ENCODE results near the gene OR1B1.
"Not testable (repeated sequence)": the region's sequence is repeated elsewhere in the genome, so short reads cannot be mapped to it uniquely, and the experiment has no call there.

Gene OR1B1

DNA sequence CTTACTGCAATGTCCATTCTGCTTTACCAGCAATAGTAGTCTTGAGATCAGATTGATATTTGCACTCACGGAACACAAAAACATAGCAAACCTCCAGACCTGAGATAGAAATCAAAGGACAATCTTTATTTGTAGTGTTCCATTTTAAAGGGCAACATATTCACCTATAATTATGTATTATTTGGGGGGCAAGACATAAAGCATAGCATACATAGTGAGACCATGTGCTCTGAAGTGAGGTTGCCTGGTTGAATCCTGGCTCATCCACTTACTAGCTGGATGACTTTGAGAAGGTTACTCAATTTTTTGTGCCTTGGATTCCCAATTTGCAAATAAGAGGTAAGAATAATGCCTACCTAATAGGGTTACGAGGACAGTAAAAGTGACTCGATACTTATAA lies at the start of gene OR1B1:
OR1B1 (minus strand) TSS at position 101 of the 400 bp plus-strand sequence.
- DNase-seq (ENCODE audit: low read depth in 3 of 3), result no peak

DNA sequence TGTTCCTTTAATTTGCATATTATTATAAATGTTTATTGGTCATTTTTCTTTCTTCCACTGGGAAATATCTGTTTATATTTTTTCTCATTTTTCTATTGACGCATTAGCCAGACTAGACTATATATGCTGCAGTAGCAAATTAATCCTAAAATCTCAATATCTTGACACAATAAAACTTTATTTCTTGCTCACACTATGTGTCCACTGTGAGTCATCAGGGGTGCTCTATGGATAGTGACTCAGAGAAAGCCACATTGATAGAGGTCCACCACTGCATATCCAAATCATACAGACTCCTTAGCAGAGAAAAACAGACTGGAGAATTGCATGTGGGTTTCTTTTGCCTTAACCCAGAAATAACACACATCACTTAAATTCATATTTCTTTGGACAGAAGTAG lies 38.3 kb upstream of the OR1B1 start:
- DNase-seq (ENCODE audit: low read depth in 3 of 3), result no peak

DNA sequence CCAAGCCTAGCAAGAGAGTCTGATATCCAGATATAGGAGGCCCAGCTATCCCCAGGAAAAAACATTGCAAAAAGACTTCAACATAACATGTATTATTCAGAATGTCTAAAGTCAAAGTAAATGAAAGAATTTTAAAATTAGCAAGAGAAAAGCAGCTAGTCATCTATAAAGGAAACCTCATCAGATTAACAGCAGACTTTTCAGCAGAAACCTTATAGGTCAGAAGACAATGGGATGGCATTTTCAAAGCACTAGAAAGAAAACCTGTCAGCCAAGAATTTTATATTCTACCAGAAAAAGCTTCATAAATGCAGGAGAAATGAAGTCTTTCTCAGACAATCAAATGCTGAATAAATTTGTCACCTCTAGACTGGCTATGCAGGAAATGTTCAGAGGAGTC lies 27.4 kb upstream of the OR1B1 start:
- no peak for DNase-seq (ENCODE audit: low read depth in 3 of 3)

DNA sequence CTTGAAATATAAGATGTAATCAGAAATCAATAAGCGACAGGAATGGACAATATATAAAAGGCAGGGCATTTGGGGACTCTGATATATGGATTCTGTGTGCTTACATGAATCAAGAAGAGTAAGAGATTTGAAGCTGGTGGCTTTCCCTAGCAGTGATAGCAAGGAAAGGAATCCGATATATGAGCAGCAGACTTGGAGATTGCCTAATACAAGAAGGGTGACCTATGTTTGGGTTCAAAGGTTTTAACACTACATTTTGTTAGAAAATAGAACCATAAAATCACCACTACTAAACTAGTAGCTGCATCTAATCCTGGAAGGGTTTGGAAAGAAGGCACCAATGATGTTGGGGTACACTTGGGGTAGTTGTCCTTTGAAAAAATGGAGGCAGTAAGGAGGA lies 15.1 kb upstream of the OR1B1 start:
- DNase-seq (ENCODE audit: low read depth in 3 of 3), result no peak

DNA sequence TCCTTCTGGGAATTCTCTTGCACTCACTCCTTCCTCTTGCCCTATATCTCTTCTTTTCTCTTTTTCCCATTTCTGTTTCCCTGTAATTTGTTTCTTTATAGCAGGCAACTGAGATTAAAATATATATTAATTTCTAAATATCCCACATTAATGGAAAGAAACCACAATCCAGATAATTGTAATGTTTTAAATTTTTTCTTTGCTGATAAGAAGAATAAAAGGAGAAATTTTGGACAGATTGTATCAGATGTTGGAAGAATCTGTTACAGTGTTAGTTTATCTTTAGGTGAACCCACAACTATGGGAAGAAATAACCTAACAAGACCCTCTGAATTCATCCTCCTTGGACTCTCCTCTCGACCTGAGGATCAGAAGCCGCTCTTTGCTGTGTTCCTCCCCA lies 4.0 kb upstream of the OR1B1 start, which contains the start of gene OR1L1:
OR1L1 (plus strand) TSS at position 301 of the 400 bp plus-strand sequence; CDS start at position 301, 0 bp downstream.
- no peak for DNase-seq (ENCODE audit: low read depth in 3 of 3)

DNA sequence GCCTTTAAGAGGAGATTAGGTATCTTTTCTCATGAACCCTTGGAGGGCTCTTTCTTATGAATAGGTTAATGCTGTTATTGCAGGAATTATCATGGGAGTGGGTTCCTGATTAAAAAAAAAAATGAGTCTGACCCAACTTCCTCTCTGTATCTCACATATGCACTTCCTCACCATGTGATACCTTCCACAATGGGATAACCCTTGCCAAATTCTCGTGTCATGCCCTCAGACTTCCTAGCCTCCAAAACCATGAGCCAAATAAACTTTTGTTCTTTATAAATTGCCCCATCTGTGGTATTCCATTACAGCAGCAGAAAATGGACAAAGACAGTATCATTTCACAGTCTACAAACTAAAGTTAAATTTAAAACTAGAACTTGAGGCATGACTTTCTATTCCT lies 1.0 kb downstream of the OR1B1 start:
- no peak for DNase-seq (ENCODE audit: low read depth in 3 of 3)

DNA sequence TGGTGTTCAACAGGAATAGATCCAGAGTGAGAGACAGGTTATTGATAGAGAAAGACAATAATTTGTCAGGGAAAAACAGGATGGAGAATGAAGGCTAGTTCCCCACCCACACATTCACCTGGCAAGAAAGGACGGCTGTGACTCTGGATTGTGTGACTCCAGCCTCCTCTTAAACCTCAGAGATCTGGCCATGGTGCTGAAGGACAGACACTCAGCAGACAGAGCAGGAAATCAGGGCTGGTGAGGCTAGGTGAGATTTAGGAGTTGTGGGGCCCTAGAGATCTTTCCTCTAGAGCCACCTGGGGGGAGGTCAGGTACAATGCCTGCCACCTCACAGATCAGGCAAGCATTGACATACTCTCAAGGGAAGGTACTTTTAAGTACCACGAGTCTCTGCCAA lies 15.2 kb downstream of the OR1B1 start:
- DNase-seq (ENCODE audit: low read depth in 3 of 3), result no peak

DNA sequence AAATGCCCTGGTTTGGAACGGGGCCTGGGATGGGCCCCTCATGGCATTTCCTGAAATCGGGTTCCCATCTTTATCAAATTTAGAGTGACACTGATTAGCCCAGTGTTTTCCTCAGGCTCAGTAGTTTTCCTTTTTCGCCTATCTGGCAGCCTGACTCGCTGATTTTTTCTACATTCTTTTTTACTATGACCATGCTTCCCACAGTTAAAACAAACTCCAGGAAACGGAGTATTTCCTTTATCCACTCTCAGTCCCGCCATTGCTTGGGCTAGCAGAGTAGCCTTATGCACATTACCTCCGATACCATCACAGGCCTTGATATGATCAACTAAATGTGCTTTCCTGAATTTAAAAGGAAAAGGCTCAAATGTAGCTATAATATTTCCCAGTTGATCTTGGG lies 37.4 kb downstream of the OR1B1 start:
- no peak for DNase-seq (ENCODE audit: low read depth in 3 of 3)

DNA sequence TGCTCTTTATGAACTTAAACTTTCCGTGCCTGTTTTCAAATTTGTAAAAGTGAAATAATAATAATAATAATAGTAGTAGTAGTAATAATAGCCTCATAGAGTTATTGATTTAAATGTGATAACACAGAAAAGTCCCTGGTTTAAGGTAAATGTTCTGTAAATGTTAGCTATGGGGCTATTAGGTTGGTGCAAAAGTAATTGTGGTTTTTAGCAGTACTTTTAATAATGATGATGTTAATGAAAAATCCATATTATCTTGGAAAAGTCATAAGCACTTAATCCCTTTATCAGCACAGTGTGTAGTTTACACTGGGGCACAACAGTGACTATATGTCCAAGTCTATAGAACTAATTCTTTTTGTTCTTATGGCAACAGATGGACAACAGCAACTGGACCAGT lies 43.1 kb downstream of the OR1B1 start, which contains the start of gene OR1Q1:
OR1Q1 (plus strand) TSS at position 377 of the 400 bp plus-strand sequence; CDS start at position 377, 0 bp downstream.
- no peak for DNase-seq (ENCODE audit: low read depth in 3 of 3)

DNA sequence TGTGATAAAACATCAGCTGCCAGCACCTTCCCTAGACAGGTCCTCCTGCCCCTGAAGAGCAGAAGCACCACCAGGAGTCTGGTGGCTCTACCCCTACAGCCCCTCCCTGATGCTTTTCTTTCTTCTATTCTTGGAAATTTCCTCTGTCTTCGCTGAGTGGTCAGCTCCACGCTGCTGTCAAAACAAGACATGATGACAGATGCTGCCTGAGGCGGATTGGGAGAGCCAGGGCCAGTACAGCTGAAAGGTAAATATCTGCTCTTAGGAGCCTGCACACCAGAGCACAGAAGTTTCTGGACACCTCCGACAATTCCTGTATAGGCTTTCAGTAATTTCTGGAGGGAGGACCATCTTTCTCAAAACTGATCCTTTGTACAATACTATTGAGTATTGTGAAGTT lies 47.6 kb downstream of the OR1B1 start:
- no peak for DNase-seq (ENCODE audit: low read depth in 3 of 3)

DNA sequence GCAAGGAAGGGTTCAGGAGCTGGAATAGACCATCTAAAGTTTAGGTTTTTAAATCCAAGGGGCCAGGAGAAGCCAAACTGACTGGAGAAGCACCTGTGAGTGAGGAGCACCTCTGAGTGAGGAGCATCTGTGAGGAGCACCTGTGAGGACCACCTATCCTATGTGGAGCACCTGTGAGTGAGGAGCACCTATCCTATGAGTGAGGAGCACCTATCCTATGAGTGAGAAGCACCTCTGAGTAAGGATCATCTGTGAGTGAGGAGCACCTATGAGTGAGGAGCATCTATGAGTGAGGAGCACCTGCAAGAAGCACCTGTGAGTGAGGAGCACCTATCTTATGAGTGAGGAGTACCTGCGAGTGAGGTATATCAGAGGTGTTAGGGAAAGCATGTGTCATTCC lies 50.8 kb downstream of the OR1B1 start:
- no peak for DNase-seq (ENCODE audit: low read depth in 3 of 3)

DNA sequence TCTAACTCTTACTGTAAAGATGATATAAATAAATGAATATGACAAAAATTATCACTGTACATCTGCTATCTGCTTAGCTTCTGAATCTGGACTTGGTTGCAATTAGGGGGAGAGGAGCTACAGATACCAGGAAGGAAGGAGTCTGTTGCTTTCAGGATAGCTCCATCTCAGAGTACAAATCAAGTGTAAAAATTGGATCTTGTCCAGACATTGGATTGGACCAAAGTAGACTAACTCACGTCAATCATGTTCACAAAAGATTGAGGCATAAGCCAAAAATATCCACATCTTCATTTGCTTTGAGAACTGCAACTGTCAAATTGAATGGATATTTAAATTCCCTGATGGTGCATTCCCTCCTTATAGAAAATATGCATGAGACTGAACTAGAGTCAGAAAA lies 51.7 kb downstream of the OR1B1 start:
- no peak for DNase-seq (ENCODE audit: low read depth in 3 of 3)

DNA sequence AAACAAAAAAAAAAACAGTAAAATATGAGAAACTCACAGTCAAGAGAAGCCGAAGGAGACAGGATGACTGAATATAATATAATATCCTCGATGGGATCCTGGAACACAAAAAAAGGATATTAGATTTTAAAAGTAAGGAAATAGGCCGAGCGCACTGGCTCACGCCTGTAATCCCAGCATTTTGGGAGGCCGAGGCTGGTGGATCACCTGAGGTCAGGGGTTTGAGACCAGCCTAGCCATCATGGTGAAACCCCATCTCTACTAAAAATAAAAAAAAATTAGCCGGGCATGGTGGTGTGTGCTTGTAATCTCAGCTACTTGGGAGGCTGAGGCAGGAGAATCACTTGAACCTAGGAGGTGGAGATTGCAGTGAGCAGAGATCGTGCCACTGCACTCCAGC lies 74.1 kb downstream of the OR1B1 start, which contains the start of gene OR1L8:
OR1L8 (minus strand) TSS at position 101 of the 400 bp plus-strand sequence. CDS start 14,907 bp downstream, outside the sequence.
- not testable (repeated sequence) for DNase-seq (ENCODE audit: low read depth in 3 of 3)

DNA sequence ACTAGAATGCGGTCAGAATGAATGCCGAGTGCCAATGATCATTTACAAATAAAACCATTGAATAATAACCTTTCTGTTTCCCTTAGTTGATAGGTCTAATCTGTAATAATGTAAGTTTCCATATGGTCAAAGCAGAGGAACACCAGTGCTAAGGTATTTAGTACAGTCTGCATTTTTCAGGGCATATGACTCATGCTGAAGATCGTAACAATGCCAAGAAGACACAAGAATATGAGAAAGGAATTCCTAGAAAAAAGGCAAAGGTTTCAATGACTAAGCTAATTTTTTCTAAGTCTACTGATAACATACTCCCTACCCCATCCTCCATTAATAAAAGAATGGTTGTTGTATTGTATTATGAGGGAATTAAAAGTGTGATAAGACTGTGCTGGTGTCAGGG lies 77.1 kb downstream of the OR1B1 start:
- DNase-seq (ENCODE audit: low read depth in 3 of 3), result no peak

DNA sequence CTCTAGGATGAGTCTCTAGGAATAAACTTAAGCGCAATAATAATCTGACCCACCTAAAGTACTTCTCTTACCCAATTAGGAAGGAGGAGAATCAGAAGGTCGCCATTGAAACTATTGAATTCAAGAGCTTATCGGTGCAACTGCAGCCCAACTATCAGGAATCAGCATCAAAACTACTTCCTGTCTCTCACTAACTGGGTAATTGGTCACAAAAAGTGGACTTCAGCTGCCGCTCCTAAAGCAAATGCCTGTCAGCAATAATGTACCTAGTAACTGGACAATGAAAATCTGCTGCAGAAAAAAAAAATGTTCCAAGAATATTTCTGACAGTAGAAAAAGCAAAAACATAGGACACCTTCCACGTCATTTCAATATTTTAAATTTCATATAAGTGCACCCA lies 77.6 kb downstream of the OR1B1 start:
- no peak for DNase-seq (ENCODE audit: low read depth in 3 of 3)

Measured in stimulated activated CD4-positive, alpha-beta T cell treated with anti-CD3 and anti-CD28 coated beads, TNF-alpha, amount 100 ng/mL, for 4 hours (primary cell).